SH-SY5Y (cell line): Measurements from ENCODE around the gene TRPC4.

Experiments used
- GATA2 ChIP-seq: IDR thresholded peaks from 2 replicates; pipeline ENCODE4 v1.6.1; 2011; ENCODE audit warnings: mild to moderate bottlenecking, low read depth, low read length
- GATA3 ChIP-seq: IDR thresholded peaks from 2 replicates; pipeline ENCODE4 v1.6.1; 2011; ENCODE audit warnings: low read depth, mild to moderate bottlenecking, low read length, moderate library complexity

The TRPC4 gene

DNA sequence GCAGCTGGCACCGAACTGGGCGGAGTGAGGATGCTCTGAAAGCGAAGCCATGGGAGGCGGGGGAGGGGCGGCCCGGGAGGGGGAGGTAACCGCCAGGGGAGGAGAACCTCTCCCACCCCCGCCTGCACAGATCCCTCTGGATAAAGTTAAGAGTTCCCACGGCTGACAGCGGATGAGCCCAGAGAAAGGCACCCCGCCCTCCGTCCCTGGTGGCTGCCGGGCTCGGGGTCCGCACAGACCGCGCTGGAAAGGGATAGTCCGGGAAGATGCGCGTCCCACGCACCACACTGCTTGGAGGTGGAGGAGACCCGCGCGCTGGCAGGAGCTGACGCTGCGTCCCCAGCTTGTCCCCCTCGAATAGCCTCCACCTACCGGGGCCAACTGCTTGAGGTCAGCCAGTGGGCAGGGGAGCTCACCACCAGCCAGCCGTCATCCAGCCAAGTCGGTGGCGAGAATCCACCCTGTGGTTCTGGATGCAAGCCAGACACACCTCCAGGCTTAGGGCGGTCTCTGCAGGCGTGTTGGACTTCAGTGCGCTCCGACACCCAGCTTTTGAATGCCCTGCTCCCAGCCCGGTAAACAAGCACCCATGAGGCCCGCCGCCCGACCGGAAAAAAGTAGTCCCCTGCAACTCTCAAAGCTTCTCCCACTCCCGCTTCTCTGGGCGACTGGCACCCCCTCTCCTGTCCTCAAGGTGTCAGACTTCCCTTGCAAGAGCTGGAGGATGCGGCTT lies at the start of gene TRPC4:
Gene TRPC4 (minus strand): TSS at position 17 of the 733 bp plus-strand sequence. CDS start 86,439 bp downstream, outside the sequence.
- TF ChIP-seq GATA3 (no peak), GATA2 (no peak)

DNA sequence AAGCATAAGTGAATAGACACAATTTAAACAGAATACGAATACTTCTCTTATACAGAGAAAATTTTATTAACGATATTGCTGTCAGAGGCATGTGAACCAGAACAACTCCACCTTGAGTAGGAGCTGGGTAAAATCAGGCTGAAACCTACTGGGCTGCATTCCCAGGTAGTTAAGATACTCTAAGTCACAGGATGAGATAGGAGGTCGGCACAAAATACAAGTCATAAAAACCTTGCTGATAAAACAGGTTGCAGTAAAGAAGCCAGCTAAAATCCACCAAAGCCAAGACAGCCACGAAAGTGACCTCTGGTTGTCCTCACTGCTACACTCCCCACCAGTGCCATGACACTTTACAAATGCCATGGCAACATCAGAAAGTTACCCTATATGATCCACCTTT lies 49.2 kb upstream of the TRPC4 start:
- TF ChIP-seq GATA2 (no peak), GATA3 (no peak)

DNA sequence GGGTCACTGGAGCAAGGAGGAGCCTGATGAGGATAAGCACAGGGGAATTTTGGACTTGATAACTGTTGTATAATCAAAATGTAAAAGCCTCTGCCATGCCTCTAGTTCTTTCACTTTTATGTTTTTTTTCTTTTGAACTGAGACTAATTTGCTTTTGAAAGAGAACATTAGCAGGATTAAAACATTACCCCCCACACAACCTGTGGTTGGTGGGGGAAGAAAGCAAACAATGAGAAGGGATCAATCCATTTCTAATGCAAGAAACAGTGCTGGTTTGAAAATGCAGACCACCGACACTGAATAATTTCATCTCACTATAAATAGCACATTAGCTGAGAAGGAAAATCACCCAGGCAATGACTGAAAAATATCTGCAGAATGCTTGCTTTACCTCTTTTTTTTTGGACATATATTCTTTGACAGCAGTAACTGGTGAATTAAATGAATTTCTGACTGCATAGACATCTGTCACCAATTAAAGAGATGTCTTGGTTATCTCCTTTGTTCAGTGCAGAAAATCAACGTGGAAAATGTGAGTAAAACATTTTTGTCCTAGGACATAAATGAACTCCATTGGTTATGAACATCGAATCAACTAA lies 48.6 kb upstream of the TRPC4 start:
- TF ChIP-seq GATA3 (no peak), GATA2 (no peak)

DNA sequence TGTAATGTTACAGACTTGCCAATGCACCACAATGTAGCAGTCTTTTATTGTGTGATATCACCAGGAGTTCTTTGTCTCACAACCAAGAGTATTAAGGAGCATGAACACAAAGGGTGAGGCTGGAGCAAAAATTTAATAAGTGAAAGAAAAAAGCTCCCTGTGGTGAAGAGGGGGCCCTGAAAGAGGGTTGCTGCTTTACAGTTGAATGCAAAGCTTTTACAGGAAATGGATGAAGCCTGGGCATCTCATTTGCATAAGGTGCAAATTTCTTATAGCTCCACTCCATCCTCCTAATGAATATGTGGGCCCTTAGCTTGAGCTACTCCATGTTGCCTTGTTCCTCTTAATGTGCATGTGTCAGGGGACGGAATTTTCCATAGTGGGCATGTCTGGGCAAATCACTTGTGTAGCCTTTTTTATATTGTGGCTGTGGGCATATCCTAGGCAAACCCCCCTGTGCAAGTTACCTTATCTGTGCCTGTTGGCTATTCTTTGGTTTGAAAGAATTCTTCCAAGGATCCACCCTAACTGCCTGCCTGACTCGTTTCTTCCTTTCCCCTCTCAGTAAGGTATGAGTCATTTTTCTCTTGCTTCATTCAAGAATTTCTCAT lies 45.3 kb upstream of the TRPC4 start:
- TF ChIP-seq GATA3 (no peak), GATA2 (no peak)

DNA sequence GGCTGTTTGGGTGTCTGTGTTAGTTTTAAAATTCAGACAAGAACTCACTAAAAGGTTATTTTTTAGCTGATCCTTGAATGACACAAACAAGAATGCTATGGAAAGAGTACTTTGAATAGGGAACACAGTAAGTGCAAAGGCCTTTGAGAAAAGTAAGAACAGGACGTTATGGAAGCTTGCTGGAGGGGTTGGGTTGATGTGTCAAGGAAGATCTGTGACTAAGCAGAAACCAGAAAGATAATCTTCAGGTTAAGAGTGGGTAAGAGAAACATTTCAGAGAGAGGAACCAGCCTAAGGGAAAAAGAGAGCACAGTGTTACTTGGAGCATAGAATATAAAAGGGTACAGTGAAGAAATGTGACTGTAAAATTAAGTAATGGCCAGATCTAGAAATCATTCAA lies 41.2 kb upstream of the TRPC4 start:
- no peak for TF ChIP-seq GATA2
- TF ChIP-seq GATA3 = no peak

DNA sequence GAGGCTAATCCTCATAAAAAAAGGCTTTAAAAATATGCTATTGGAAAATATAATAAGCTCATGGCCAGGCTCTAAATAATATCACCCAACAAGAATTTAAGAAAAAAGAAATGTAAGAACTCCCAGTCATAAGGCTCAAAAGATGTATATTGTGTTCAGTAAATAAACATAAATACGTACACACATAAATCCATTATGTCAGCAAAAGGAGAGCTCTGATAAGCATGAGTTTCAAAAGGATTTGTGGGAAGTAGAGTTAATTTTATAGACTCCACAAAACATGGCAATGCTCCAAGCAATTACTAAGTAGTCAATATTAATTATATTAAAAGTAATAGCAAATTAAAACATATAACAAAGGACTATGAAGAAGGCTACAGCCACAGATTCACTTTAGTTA lies 37.3 kb upstream of the TRPC4 start:
- TF ChIP-seq GATA3 (no peak), GATA2 (no peak)

DNA sequence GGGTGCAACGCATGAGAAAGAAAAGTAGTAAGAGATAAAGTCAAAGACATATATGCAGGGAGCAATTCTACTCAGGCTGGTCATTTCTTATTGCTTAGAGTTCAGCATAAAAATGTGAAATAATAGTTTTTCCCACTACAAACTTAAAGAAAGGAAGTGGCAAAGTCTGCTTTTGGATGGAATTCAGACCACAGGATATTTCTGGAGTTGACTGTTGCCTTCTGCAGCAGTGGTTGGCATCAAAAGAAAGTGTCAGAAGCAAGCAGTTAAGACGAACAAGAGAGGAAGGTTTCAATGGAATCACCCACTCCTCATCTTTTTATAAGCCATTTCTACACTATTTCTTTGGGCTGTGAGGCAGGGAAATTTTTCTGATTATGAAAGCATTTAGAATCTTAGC lies 36.2 kb upstream of the TRPC4 start:
- TF ChIP-seq GATA2 (no peak), GATA3 (no peak)

DNA sequence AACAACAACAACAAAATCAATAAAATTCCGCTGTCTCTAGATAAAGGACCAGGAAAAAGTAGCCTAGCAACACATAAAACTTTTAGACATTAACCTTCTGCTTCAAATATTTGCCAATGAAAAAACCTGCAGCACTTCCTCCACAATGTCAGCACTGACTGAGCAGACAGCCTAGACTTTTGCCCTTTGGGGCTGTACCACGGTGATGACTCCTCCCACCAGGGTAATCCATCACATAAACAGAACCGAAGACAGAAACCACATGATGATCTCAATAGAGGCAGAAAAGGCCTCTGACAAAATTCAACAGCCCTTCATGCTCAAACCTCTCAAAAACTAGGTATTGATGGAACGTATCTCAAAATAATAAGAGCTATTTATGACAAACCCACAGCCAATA lies 30.2 kb upstream of the TRPC4 start:
- no peak for TF ChIP-seq GATA2
- no peak for TF ChIP-seq GATA3

DNA sequence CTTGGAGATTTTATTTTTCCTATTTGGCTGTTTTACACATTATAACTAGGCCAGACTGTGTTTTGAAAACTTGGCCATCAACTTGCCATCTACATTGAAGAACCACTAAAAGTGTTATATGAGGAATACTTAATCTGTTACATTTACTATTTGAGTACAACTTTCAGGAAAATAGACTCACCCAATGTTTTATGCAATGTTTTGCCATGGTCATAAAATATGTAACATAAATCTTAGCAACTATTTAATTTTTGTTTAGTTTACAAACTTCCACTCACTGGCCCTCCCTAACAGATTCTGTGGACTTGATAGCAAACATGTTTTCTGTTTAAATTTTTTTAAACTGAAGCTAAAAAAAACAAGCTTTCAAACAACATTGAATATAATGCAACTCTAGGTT lies 23.7 kb upstream of the TRPC4 start:
- no peak for TF ChIP-seq GATA2
- no peak for TF ChIP-seq GATA3

DNA sequence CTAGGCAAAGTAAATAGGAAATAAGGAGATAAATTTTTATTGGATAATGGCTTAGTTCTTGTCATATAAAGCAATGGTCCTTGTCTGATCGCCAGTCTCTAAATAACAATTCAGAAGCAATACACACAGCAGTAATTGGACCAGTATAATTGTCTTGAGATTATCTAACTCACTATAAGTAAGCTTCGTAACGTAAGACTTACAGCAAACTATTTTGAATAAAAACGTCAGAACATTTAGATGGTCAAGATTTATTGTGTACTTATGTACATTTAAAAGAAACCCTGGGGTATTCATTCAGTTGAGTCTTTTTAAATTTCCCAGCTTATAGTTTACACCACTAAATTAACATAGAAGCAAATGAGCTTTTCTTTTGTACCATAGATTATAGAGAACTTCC lies 20.2 kb upstream of the TRPC4 start:
- TF ChIP-seq GATA2 (no peak), GATA3 (no peak)

DNA sequence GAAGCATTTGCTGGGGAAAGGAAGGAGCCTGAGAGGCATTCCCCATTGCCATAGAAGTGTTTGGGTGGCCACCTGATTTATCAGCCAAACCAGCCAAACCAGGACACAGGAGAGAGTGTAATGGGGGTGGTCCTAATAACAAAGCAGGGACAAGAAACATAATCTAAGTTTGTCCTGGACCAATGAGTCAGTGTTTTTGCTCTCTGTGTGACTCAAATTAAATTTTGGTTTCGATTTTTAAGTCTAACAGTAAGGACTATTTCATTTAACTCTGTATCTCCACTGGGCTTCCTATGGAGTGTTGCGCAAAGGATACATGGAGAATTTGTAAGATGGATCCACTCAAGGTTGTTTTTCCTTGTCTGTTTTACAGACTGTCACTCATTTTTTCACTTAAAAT lies 19.5 kb upstream of the TRPC4 start:
- no peak for TF ChIP-seq GATA2
- no peak for TF ChIP-seq GATA3

DNA sequence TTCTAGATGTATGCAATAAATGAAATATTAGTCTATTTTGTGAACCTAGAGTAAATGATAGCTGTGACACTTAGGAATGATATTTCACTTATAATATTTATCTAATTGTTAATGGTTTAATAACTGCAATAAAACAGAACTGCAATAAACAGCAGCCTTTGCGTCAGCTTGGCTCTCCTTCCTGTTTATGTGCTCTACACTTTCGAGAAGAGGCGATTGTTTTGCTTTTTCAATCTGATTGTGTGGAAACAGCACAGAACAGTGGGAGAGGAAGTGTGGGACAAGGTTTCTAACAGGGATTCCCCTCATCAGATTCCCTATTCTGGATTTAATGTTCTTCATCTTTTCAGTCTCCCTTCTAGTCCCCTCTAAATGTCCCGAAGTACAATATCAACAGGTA lies 17.3 kb upstream of the TRPC4 start:
- TF ChIP-seq GATA2 (no peak), GATA3 (no peak)

DNA sequence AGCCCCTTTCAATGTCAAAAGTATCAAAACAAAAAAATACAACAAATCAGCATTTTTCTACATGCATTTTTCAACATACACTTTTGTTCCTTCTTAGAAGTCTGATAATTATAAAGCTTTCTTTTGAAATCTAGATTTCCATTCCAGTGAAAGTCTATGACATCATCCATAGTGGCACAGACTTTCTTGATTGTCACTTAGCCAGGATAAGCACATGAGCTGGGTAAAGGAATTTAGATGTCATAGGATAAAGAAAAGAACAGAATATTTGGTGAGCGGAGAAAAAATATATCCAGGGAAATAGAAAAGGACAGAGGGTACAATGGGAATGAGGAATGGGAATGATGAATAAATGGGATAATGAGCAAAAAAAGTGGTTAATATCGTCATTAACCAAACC lies 15.1 kb upstream of the TRPC4 start:
- no peak for TF ChIP-seq GATA2
- TF ChIP-seq GATA3 = no peak

DNA sequence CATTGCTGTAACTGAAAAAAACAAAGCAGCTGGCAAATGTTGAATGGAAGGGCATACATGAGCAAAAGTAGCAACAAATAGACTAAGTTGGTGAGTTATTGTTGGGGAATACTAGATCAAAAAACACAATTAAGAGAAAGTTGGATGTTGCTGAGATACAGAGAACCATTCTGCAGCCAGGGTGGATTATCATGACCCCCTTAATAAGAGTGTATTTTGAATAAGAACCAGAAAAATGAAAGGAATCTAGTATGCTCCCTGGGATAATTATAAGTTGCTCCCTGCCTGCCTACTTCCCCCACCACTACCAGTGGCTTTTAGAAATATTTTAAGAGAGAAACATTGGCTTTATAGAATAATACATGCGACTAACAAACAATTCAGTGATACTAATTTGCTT lies 14.5 kb upstream of the TRPC4 start:
- no peak for TF ChIP-seq GATA3
- no peak for TF ChIP-seq GATA2

DNA sequence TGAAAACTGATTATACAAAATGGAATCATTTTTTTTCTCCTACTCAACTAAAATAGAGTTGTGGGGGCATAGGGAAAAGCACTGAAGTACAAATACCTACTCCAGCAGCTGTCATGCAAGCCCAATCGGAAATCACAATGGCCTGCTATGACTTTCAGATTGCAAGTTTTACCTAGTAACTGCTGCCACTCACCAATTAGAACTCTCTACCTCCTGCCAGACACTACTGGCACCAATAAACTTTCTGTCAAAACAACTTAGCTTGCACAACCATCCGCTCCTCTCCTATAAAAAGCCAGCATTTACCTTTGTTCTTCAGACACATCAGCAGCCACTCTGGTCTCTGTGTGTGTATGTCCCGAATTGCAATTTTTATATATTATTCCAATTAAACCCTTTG lies 9.3 kb upstream of the TRPC4 start:
- TF ChIP-seq GATA2 (no peak), GATA3 (no peak)

DNA sequence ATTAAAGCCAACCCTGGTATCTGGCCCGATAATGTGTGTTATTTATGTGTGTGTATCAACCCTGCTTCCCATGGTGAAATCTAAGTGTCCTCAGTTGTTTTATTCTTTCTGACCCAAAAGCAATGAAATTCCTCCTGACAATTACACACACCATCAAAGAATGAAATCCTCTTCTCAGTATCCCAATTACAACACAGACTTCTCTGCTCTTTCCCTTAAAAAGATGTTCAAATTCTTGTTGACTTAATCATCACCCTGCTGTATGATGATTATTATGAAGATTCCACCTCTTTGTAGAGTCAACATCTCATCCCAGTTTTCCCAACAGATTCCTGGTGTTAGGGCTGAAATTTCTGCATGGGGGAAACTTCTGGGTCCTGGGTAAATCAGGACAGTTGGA lies 8.9 kb upstream of the TRPC4 start:
- TF ChIP-seq GATA3 (no peak), GATA2 (no peak)
